ENCODE data around the gene AUP1. TPM values are rescaled to one million over a fixed set of nuclear protein-coding genes. Genes with fewer than 3 reads are reported as not detected.

The AUP1 gene
- total and polyA plus RNA-seq, 2 of the 4 experiments (the other 2 are of a cell fraction), result 47.5 to 100.0 TPM

- H2BK15ac ChIP-seq (ENCODE audit: low read depth, low read length), result no peak within 1 kb of the TSS
- in situ Hi-C loops (cut with MboI; ENCODE audit: low sequenced_read_pairs), result loop anchor here (25.0 kb wide), 1 partner anchor 363 kb away; no protein-coding TSS in a partner anchor
- H3K36me3 ChIP-seq (ENCODE audit: control insufficient read depth, insufficient read depth, low read length), result peaks cover 2% of the 10 kb centered on the region; the same call in 1 of the 2 replicates
- no peaks in the 10 kb centered on the region for H3K9me1 ChIP-seq (ENCODE audit: insufficient read depth, low read length)
- peak within 1 kb of the TSS; percentile 76 for H2AFZ ChIP-seq (replicated peaks; ENCODE audit: low read length, poor library complexity)
- H2BK5ac ChIP-seq (ENCODE audit: low read depth, low read length, poor library complexity, severe bottlenecking), result no peak within 1 kb of the TSS
- no peak for TF ChIP-seq RAD21 (IDR thresholded peaks at IDR 0.05; ENCODE audit: low read length)
- no peak for TF ChIP-seq RCOR1 (IDR thresholded peaks at IDR 0.05; ENCODE audit: insufficient replicate concordance, low read length)
- peaks cover 38% of the 10 kb centered on the region for H3K27me3 ChIP-seq (ENCODE audit: control insufficient read depth, insufficient read depth, low read length)
- H3K4me2 ChIP-seq (ENCODE audit: low read depth, low read length), result peak within 1 kb of the TSS; percentile 74
- no peak within 1 kb of the TSS for H2BK120ac ChIP-seq (ENCODE audit: low read depth, low read length)
- H3K56ac ChIP-seq (ENCODE audit: extremely low read depth, insufficient read depth, low read length), result no peak within 1 kb of the TSS
- CTCF ChIA-PET, result interaction anchor here (0.6 to 0.7 kb wide), 2 partner anchors 11 to 89 kb away, joined by 3 to 8 read pairs; no protein-coding TSS in a partner anchor
- H3K27ac ChIP-seq (ENCODE audit: insufficient read depth, low read length), result no peak within 1 kb of the TSS
- peaks cover 14% of the 10 kb centered on the region for H3K4me1 ChIP-seq (ENCODE audit: control insufficient read depth, insufficient read depth, low read length)
- no peak within 1 kb of the TSS for H3K18ac ChIP-seq (ENCODE audit: low read depth, low read length)
- DNase-seq, result no peak
- no peak within 1 kb of the TSS; a peak in 1 of 4 replicates for H4K8ac ChIP-seq (ENCODE audit: low read depth in 2 of 2, low read length in 2 of 2)
- no peak within 1 kb of the TSS for H2AK9ac ChIP-seq (replicated peaks; ENCODE audit: low read depth, low read length, poor library complexity)
- WGBS, 2 experiments (ENCODE audit: extremely low coverage in 2 of 2, insufficient read length in 1 of 2), result 5% methylated on average over 44 of the region's 65 CpGs; no CpG with 5 or more reads in 1 of the 2 experiments
- H3K9ac ChIP-seq (ENCODE audit: low read depth, low read length), result no peak within 1 kb of the TSS
- no peak within 1 kb of the TSS for H4K91ac ChIP-seq (ENCODE audit: insufficient read depth, low read depth, low read length)
- peak within 1 kb of the TSS; percentile 12; the same call in 1 of the 2 replicates for H3K4me3 ChIP-seq (ENCODE audit: insufficient read depth, low read depth, low read length)
- H3K4ac ChIP-seq (ENCODE audit: low read depth, low read length), result no peak within 1 kb of the TSS
- H2AK5ac ChIP-seq (ENCODE audit: low read depth, low read length), result no peak within 1 kb of the TSS
- dilution Hi-C loops (cut with HindIII; ENCODE audit: low sequenced_read_pairs, unreplicated experiment), result no loop called here
- intact Hi-C loops (cut with micrococcal nuclease), result no loop called here
- H3K14ac ChIP-seq (replicated peaks; ENCODE audit: low read depth, low read length), result no peak within 1 kb of the TSS
- BruUV-seq (replicated peaks), result no TSS peak
- ATAC-seq (ENCODE audit: low read depth), result peak; percentile 10
- H3K79me1 ChIP-seq (ENCODE audit: low read depth in 1 of 2, low read length in 2 of 2), result peaks cover 0 to 17% of the 10 kb centered on the region in 2 experiments; a peak in 3 of 4 replicates
- H4K20me1 ChIP-seq (ENCODE audit: insufficient read depth, low read length), result no peaks in the 10 kb centered on the region
- no peaks in the 10 kb centered on the region for H3K9me3 ChIP-seq (ENCODE audit: control insufficient read depth, insufficient read depth, low read length)
- no peak within 1 kb of the TSS for H3K23ac ChIP-seq (ENCODE audit: low read depth, low read length)
- POLR2A ChIA-PET (ENCODE audit: unreplicated experiment), result no interaction called here
- H4K5ac ChIP-seq (ENCODE audit: low read depth, low read length), result no peak within 1 kb of the TSS
- no peak within 1 kb of the TSS for H2BK20ac ChIP-seq (ENCODE audit: low read depth, low read length)
Observed at GRCh38 chr2:74499267-74499939, 30.1 kb downstream of the AUP1 start, which contains the start of gene LBX2. LBX2 (minus strand) TSS chr2:74499603; CDS start chr2:74499537, 66 bp downstream.

Measured in IMR-90 (cell line).